NCI-H2171 treated with DMSO at 0.1 percent for 48 hours (cell line): ENCODE results near the gene MINDY1.
A peak's percentile ranks its signal among the peaks of the same experiment; 100 is the strongest.

Source experiments
- DNase-seq: peaks from one replicate; lab custom pipeline; 2025; lab: John Stamatoyannopoulos, UW

The MINDY1 gene

DNA sequence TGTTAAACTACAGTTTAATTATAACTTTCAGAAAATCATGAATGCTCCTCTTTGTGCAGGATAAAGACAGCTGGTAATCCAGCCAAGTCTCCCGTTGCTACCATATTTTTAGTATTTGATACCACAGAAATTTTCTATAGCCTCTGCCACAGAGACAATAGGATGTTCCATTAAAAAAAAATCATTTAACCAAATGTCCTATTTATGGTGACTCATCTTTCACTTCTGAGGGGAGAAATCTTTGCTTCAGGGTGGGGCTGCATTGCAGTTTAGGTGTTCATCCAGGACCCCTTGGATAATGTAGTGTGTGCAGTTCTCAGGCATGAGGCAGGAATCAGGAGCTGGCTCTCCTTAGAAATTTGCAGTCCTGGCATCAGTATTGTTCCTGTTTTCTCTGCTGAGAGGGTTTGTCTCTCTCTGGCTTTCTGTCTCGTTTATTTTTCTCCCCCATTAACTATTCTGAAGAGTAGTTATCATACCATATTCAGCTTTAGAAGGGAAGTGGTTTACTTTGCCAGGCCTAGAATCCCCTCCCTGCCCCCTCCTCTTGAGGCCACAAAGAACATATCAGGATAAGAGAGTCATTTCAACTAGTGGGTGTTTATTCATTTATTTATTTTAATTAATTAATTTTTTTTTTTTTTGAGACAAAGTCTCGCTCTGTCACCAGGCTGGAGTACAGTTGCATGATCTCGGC lies 4.6 kb upstream of the MINDY1 start:
- no peak for DNase-seq

- DNase-seq, result no peak
Observed at GRCh38 chr1:151010346-151010726, 3.6 kb upstream of the MINDY1 start.

DNA sequence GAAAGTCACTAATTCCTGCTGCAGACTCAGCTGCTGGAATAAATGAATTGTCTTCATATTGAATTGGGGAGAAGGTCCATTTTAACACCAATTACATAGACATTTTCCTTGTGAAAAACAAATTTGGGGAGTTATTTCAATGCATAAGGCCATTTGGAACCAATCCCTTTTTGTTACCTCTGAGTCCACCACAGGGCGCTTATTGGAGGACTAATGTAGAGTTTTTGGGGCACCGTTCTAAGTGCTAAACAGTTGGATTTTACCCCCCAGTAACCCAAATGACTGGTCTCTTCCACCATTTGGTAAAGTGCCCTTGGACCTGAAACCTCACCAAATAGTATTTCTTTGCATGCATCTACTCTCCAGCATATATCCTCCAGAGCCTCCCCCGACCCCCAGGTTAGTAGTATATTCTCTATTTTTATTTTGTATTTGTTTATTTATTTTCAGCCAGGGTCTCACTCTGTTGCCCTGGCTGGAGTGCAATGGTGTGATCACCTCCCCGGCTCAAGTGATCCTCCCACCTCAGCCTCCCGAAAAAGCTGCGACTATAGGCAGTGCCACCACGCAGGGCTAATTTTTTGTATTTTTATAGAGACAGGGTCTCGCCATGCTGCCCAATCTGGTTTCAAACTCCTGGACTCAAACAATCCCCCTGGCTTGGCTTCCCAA lies 3.1 kb upstream of the MINDY1 start:
- DNase-seq, result no peak

DNA sequence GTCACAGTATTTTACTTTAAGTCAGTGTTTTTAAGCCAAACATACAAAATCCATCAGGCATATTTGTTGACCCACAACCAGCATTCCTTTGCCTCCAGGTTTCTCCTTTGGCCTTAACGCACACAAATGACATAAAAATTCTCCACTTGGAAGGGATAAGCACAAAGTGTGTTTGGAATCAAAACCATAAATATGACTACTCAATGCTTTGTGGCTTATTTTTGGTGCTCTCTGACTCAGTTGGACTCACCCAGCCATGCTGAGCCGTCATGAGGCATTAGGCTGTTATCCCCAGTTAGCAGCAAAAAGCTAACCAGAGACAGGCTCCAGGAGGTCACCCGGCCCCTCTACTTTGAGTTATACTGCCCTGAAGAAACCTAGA lies 2.5 kb upstream of the MINDY1 start:
- DNase-seq, result no peak

GRCh38 chr1:151008244-151009205 lies 1.8 kb upstream of the MINDY1 start, which contains the start of gene PRUNE1:
Gene PRUNE1 (plus strand): TSS chr1:151008449. CDS start chr1:151008633, 184 bp downstream.
- DNase-seq, result peak; percentile 92

DNA sequence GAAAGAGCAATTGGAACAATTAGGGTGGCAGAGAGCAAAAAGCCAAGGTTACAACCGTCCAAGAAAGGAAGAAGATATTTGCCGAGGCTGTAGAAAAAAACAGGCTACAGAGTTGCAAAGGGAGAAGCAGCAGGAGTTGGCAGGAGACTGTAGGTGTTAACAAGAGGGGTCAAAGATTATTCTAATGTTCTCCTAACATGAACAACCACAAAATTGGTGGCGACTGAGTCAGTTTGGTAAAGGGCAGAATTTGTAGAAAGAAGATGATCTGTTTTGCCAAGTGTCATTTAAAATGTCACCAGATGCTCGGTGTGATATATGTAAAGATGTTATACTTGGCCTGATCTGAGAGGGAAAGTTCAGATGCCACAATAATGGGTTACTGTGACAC lies 1.1 kb upstream of the MINDY1 start:
- no peak for DNase-seq

DNA sequence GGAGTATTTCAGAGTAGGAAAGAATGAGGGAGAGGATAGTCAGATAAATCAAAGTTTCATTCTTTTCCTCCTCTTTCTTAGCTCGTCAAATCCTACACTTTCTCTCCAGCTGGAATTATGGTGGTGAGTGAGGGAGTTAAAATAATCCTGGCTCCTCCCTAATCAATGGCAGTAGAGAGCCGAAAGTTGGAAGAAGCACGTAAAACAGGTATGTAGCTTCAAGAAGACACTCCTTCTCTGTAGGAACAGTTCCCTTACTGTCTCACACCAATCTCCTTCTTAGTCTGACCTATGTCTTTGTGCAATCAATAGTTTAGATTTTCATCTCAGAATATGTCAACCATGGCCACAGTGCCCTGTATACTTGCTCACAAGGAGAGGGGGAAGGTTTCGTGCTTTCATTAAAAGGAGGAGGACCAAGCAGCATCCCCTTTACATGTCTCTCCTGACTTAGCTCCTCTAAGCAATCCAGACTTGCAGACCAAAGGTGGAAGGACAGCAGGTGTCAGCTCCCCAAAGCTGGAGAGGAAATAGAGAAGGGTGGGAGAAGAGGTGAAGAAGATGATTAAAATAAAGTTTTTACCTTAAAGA lies 878 bp downstream of the MINDY1 start:
- no peak for DNase-seq

GRCh38 chr1:151003180-151003579 lies 3.5 kb downstream of the MINDY1 start:
- DNase-seq, result no peak

DNA sequence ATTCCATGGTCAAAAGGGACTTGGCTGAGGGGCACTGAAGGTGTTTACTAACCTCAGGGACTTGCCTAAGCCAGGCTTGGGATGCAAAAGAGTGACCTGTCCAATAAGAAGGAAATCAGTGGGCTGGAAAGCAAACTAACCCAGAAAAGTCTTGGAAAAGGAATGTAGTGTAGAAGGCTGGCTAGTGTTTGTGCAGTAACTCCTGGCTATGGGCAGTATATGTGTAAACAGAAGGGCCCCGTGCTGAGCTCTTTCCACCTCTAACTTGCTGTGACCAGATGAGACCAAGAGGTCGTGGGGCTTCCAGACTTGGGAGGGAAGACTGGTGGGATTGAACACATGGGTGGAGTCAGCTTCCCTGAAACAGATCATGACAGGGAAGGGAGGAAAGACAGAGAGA lies 4.1 kb downstream of the MINDY1 start:
- no peak for DNase-seq

DNA sequence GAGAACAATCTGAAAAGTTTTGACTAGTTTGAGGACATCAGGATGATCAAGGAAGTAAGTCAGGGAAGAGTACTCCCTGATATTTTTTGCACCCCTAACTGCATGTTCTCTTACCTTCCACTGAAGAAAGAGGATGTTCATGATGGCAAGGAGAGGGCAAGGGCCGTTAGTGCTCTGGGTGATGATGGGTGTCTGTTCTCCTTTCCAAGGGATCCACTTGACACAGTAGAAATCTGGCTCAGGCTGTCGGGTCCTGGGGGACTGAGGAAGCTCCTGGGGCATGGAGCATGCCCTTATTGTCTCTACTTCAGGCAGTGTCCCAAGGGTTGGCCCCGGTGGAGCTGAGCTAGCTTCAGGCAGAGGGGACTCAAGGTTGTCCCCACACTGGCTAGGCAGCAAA lies 4.7 kb downstream of the MINDY1 start:
- DNase-seq, result no peak

DNA sequence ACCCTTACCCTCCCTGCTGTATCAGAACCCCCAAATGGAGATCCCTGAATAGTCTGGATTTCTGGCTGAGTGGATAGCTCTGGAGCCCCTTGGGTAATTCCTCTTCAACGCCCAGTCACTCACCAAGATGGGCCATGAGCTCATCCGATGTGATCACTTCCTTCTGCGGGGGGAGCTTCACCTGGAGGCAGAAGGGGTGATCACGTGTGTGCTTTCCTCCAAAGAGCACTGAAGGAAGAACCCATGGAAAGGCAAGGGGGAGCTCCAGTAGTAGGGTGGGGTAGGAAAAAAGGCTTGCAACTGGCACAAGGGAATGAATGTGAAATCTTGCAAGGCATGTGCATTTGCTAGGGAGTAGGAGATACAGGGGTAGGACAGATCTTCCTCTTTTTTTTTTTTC lies 5.1 kb downstream of the MINDY1 start:
- DNase-seq, result no peak

DNA sequence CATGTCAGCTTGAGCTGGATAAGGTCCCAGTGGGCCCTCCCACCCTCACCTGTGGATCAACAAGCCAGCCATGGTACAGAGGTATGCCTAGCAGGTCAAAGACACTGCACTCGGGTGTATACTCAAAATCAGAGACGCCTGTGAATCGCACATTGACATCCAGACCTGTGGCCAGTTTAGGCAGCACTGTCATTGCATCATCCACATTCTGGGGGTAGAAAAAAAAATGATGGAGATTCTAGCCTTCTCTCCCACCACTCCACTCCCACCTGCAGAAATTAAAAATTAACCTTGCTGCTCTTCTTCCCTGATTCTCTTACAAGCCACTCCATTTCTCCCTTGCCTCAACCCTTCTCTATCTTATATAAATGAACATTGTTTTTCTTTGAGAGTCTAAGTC lies 6.3 kb downstream of the MINDY1 start:
- DNase-seq, result no peak

GRCh38 chr1:150999926-151000325 lies 6.8 kb downstream of the MINDY1 start:
- DNase-seq, result no peak

DNA sequence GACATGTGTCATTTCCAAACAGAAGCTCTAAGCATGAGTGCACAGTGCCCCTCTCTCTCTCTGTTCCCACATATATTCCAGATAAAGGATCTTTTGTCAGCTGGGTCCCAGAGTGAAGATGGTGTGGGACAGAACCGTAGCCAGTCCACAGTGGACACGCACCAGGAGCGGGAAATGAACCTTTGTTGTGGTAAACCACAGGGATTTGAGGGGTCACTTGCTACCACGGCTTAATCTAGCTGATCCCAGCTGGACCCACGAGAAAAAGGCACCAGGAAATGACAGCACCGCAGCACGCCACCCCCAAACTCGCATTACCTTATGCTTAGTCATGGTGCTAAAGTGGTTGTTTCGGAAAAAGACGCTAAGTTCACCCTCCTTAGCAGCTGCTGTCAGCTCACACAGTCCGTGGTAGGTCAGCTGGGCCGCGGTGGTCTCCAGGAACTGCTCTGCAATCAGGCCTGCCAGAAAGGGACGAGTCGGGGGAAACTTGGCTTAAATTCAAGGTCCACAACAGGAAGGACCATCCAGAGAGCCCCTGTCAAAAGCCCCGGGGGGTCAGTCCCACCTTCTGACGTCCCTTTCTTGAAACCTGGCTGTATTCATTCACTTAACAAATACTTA lies 7.5 kb downstream of the MINDY1 start:
- DNase-seq, result no peak

DNA sequence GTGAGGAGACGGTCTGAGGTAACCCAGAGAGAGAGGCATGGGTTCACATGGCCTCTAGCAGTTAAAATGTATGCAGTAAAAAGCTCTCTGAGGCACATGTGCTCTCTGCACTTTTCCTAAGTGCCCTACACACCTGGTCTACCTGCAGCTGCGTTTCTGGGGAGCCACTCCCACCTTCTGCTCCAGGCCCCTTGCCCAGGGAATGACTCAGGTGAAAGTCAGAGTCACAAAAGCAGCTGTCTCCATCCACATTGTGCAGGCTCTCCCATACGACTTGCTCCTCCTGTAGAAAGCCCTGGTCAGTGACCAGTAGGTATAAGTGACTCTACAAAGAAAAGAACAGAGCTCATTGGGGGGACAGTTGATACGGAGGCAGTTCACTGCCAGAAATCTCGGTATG lies 8.8 kb downstream of the MINDY1 start:
- DNase-seq, result peak; percentile 56

DNA sequence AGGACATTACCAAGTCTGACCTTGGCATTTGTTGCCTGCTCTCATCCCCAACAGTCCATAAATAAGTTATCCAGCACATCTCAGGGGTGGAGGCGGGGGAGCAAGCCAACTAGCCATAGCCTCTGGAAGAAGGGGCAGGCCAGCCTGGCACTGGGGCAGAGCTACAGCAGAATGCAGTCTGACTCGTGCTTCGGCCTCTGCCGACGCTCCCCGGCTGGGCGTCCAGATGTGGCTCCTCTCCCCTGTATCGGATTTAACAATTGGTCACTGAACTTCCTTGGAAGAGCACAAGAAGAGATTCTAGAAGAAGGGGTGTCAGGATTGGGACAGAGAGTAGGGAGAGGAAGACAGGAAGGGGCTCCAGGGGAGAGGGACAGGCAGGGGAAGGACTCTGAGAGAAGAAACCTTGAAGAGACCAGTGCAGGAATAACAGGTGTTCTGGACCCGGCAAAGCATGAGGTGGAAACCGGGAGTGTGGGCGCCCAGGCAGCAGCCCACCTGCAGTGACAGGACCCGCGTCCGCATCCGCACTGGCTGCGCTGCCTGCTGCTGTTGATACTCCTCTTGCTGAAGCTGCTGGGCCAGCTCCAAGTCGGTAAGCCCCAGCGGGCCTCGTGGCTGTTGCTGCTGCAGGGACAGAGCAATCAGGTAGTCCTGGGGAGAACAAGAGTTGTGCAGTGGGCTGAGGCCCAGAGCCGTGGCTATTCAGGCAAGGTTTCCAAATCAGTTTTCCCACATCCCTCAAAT lies 9.4 kb downstream of the MINDY1 start:
- no peak for DNase-seq

DNA sequence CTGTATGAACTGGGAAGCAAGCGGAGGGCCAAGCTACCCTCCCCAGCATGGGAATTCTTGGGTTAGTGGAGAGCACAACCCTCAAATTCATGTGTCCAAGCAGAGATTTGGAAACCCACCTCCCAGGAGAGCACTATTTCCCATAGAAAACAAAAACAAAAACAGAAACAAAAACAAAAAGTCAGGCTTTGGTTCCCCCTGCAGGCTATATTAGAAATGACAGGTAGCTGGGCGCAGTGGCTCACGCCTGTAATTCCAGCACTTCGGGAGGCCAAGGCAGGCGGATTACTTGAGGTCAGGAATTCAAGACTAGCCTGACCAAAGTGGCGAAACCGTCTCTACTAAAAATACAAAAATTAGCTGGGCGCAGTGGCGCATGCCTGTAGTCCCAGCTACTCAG lies 10.8 kb downstream of the MINDY1 start:
- peak; percentile 20 for DNase-seq

DNA sequence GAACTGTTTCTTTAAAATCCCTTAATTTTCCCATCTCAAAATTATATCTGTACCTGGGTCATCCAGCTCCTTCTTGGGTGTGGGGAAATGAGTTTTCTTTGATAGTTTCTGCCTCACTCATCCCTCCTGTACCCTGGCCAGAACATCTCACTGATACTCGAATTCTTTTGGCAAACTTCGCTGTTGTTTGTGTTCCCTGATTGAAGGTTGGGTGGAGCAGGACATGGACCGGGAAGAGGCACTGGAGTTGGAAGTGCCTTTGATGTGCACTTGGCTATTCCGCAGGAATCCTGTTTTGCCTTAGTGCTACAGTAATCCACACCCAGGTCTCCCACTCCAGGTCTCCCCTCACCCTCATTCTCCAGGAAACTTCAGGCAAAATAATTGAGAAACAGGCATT lies 11.2 kb downstream of the MINDY1 start:
- DNase-seq, result no peak

GRCh38 chr1:150994248-150994647 lies 12.5 kb downstream of the MINDY1 start:
- no peak for DNase-seq

GRCh38 chr1:150992626-150993025 lies 14.1 kb downstream of the MINDY1 start:
- no peak for DNase-seq

GRCh38 chr1:150987924-150988323 lies 18.8 kb downstream of the MINDY1 start:
- DNase-seq, result no peak
